GM12891 (cell line): Measurements from ENCODE around the gene GRM1.

Experiments used
- DNase-seq: peaks from one replicate; pipeline ENCODE4 v3.0.0; 2011; ENCODE audit warnings: low spot score; ENCODE audit not compliant: insufficient read length
- FAIRE-seq: peaks from 2 replicates; lab custom pipeline; 2011; peaks lifted over from hg19 to GRCh38; lab: Jason Lieb, UNC
- PAX5 ChIP-seq: IDR thresholded peaks from 2 replicates; pipeline ENCODE4 v1.6.1; 2011; ENCODE audit warnings: low read length, moderate library complexity, mild to moderate bottlenecking; ENCODE audit not compliant: insufficient read depth, severe bottlenecking
- POLR2A ChIP-seq: IDR thresholded peaks from 2 replicates; pipeline ENCODE4 v1.6.1; 2011; ENCODE audit warnings: low read depth, low read length, control low read depth
- POLR2AphosphoS5 ChIP-seq: IDR thresholded peaks from 2 replicates; pipeline ENCODE4 v1.6.1; 2011; ENCODE audit warnings: low read depth, low read length, control low read depth
- POU2F2 ChIP-seq: IDR thresholded peaks from 2 replicates; pipeline ENCODE4 v1.6.1; 2011; ENCODE audit warnings: low read depth, mild to moderate bottlenecking, control low read depth, low read length, moderate library complexity
- SPI1 ChIP-seq: IDR thresholded peaks from 2 replicates; pipeline ENCODE4 v1.6.1; 2011; ENCODE audit warnings: low read depth, low read length, control low read depth
- TAF1 ChIP-seq: IDR thresholded peaks from 2 replicates; pipeline ENCODE4 v1.6.1; 2011; ENCODE audit warnings: low read depth, low read length, control low read depth

GRM1 gene

GRCh38 chr6:146041282-146041681 lies 12.4 kb downstream of the GRM1 start:
- DNase-seq (no peak), FAIRE-seq (no peak)
- TF ChIP-seq POLR2A (no peak), TAF1 (no peak), PAX5 (no peak)

DNA sequence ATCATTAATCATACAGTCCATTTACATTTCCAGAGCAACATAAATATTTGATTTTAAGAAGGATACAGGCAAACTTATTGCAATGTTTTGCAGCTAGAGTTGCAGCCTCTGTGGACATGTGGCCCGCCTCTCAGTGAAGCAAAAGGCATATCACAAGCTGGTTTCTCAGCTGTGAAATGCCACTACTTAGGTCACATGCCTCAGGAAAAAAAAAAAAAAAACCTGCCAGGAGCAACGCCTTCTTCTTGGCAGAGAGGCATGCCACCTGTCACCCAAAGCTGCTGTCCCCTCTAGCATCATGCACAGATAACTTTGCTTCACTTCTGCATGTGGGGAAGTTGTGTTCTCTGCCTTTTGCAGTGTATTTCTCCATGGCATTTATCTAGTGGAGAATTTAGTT lies 18.5 kb downstream of the GRM1 start:
- TF ChIP-seq TAF1: no peak
- TF ChIP-seq SPI1: no peak
- TF ChIP-seq POLR2A: no peak
- TF ChIP-seq POLR2AphosphoS5: no peak
- no peak for TF ChIP-seq POU2F2
- no peak for TF ChIP-seq PAX5
- FAIRE-seq (no peak), DNase-seq (no peak)

DNA sequence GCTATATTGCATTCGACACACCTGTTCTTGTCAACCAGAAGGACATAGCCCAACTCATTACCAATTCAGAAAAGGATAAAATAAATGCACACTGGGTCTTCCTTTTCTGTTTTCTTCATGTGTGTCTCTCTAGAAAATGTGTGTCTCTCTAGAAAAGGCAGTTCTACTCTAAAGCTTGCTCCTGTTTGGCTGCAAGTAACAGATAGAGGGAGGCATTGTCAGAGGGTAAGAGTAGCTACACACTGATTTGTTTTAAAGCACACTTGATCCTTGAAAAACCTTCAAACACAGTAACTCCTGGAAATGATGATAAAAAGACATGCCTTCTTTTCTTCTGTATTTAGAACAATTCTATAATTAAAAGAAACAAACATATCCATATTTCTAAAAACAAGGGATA lies 21.3 kb downstream of the GRM1 start:
- no peak for DNase-seq
- TF ChIP-seq POU2F2 (no peak), POLR2A (no peak)
- no peak for FAIRE-seq

DNA sequence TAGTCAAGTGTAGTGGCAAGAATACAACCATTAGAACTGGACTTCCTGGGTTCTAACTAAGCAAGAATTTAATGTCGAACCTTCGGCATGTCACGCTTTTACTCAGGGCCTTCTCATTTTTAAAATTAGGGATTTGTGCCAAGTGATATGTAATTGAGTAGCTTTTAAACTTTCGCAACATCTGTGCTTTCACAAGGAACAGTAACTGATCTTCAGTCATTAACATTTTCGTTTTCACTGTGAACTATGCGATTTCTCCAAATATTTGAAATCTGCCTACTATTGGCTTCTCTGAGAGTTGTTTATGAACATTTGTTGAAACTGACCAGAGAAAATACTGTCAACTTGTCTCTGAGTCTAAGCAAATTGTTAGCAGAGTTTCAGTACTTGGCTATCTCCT lies 27.6 kb downstream of the GRM1 start:
- no peak for DNase-seq
- FAIRE-seq: no peak
- no peak for TF ChIP-seq POLR2A
- TF ChIP-seq PAX5: no peak
- TF ChIP-seq TAF1: no peak
- no peak for TF ChIP-seq SPI1
- no peak for TF ChIP-seq POU2F2
- no peak for TF ChIP-seq POLR2AphosphoS5

- DNase-seq: no peak
- TF ChIP-seq PAX5: no peak
- no peak for TF ChIP-seq TAF1
- no peak for TF ChIP-seq POU2F2
- TF ChIP-seq POLR2A: no peak
- TF ChIP-seq POLR2AphosphoS5: no peak
- no peak for TF ChIP-seq SPI1
- no peak for FAIRE-seq
These were observed 36.8 kb downstream of the GRM1 start for GRCh38 chr6:146065690-146066089.

DNA sequence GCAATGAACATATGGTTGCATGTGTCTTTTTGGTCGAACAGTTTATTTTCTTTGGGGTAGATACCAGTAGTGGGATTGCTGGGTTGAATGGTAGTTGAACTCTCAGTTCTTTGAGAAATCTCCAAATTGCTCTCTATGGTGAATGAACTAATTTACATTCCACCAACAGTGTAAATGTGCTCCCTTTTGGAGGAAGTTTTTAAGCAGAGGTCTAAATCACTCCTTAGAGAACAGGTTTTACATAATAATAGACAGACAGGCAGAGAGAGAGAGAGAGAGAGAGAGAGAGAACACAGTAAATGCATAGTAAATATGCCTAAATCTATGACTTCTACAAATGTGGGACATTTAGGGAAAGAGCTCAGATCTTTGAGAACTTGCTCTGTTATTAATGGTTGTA lies 37.6 kb downstream of the GRM1 start:
- FAIRE-seq (no peak), DNase-seq (no peak)
- TF ChIP-seq POLR2AphosphoS5 (no peak), TAF1 (no peak), SPI1 (no peak), POU2F2 (no peak), PAX5 (no peak), POLR2A (no peak)

DNA sequence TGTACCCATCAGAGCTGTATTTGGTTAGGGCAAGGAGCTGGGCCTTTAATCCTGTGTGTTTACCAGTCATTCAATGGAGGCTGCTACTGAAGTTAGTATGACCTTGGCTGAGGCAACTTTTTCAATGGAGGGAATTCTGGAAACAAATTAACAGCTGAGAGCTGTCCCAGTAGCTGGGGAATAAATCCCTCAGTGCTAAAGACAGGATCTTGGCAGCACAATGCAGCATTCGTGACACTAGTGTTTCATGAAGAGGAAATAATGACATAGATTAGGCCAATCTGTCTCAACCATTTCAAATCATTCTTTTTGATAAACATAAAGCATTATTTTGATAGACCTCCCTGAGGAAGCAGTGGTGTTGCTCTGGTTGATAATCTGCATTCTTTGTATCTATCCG lies 42.9 kb downstream of the GRM1 start:
- no peak for TF ChIP-seq PAX5
- no peak for TF ChIP-seq TAF1
- TF ChIP-seq POU2F2: no peak
- TF ChIP-seq SPI1: no peak
- no peak for TF ChIP-seq POLR2AphosphoS5
- no peak for TF ChIP-seq POLR2A
- FAIRE-seq (no peak), DNase-seq (no peak)

GRCh38 chr6:146077992-146078391 lies 49.1 kb downstream of the GRM1 start:
- TF ChIP-seq PAX5 (no peak), TAF1 (no peak), SPI1 (no peak), POU2F2 (no peak), POLR2AphosphoS5 (no peak), POLR2A (no peak)
- FAIRE-seq (no peak), DNase-seq (no peak)

GRCh38 chr6:146087386-146087785 lies 58.5 kb downstream of the GRM1 start:
- TF ChIP-seq PAX5: no peak
- TF ChIP-seq POU2F2: no peak
- DNase-seq: no peak
- no peak for FAIRE-seq

GRCh38 chr6:146090474-146090873 lies 61.6 kb downstream of the GRM1 start:
- no peak for DNase-seq
- no peak for FAIRE-seq
- TF ChIP-seq SPI1 (no peak), POLR2A (no peak), TAF1 (no peak), PAX5 (no peak), POU2F2 (no peak), POLR2AphosphoS5 (no peak)
